ENCODE measurements around the gene DNAJA4. TPM values are rescaled to one million over a fixed set of nuclear protein-coding genes. Genes with fewer than 3 reads are reported as not detected.

DNAJA4 gene
- total and polyA plus RNA-seq, 7 donors = 7.4 to 26.1 (median 16.8) TPM

GRCh38 chr15:78272316-78272715 is 8.0 kb downstream of the DNAJA4 start:
- H3K36me3 ChIP-seq = peaks cover 0 to 30% (median 9%) of the 10 kb centered on the region in 4 donors
- intact Hi-C loops (cut with DNase I) = no loop called here

GRCh38 chr15:78272776-78273175 is 8.4 kb downstream of the DNAJA4 start:
- TF ChIP-seq EP300 (IDR thresholded peaks at IDR 0.05) = no peak
- TF ChIP-seq POLR2AphosphoS5 (IDR thresholded peaks at IDR 0.05) = no peak
- TF ChIP-seq POLR2A (IDR thresholded peaks at IDR 0.05) = no peak
- no peak for TF ChIP-seq CTCF (IDR thresholded peaks at IDR 0.05)
- intact Hi-C loops (cut with DNase I) = no loop called here
- Histone ChIP-seq H3K36me3 (peaks cover 0 to 30% (median 9%) of the 10 kb centered on the region in 4 donors), H3K27ac (no peak overlapping the region), H3K9me3 (no peaks in the 10 kb centered on the region), H3K4me3 (no peak overlapping the region), H3K4me1 (peaks cover 0 to 10% (median 3%) of the 10 kb centered on the region in 4 donors), H3K27me3 (no peaks in the 10 kb centered on the region)
- WGBS, 2 donors = 96% methylated on average over 3 of the region's 3 CpGs
- no peak for DNase-seq

More at GRCh38 chr15:78272316-78272715, 8.0 kb downstream of the DNAJA4 start:
- no peak for DNase-seq
- WGBS, 2 donors = 86 to 88% methylated on average over 2 of the region's 2 CpGs
- no peak for TF ChIP-seq CTCF (IDR thresholded peaks at IDR 0.05)
- TF ChIP-seq EP300 (IDR thresholded peaks at IDR 0.05) = no peak
- TF ChIP-seq POLR2A (IDR thresholded peaks at IDR 0.05) = no peak
- TF ChIP-seq POLR2AphosphoS5 (IDR thresholded peaks at IDR 0.05) = no peak
- peaks cover 0 to 14% (median 3%) of the 10 kb centered on the region in 4 donors for H3K4me1 ChIP-seq
- no peak overlapping the region for H3K27ac ChIP-seq
- no peaks in the 10 kb centered on the region for H3K9me3 ChIP-seq
- no peak overlapping the region for H3K4me3 ChIP-seq
- H3K27me3 ChIP-seq = no peaks in the 10 kb centered on the region

- Histone ChIP-seq H3K4me1 (no peaks in the 10 kb centered on the region), H3K4me3 (no peak overlapping the region)
- intact Hi-C loops (cut with DNase I) = no loop called here
These were observed 10.6 kb downstream of the DNAJA4 start for GRCh38 chr15:78274994-78275393.

GRCh38 chr15:78276064-78276943 is 11.9 kb downstream of the DNAJA4 start:
- H3K27me3 ChIP-seq = no peaks in the 10 kb centered on the region
- no peaks in the 10 kb centered on the region for H3K9me3 ChIP-seq
- 89 to 91% methylated on average over 6 of the region's 6 CpGs for WGBS, 2 donors
- intact Hi-C loops (cut with DNase I) = no loop called here
- no peak overlapping the region for H3K27ac ChIP-seq
- no peak for DNase-seq
- no peak overlapping the region for H3K4me3 ChIP-seq
- H3K36me3 ChIP-seq = peaks cover 7 to 47% (median 12%) of the 10 kb centered on the region in 4 donors
- TF ChIP-seq CTCF (IDR thresholded peaks at IDR 0.05) (no peak), POLR2AphosphoS5 (IDR thresholded peaks at IDR 0.05) (no peak), EP300 (IDR thresholded peaks at IDR 0.05) (no peak), POLR2A (IDR thresholded peaks at IDR 0.05) (no peak)
- H3K4me1 ChIP-seq = no peaks in the 10 kb centered on the region

More at GRCh38 chr15:78274994-78275393, 10.6 kb downstream of the DNAJA4 start:
- TF ChIP-seq CTCF (IDR thresholded peaks at IDR 0.05) (no peak), POLR2A (IDR thresholded peaks at IDR 0.05) (no peak), POLR2AphosphoS5 (IDR thresholded peaks at IDR 0.05) (no peak), EP300 (IDR thresholded peaks at IDR 0.05) (no peak)
- Histone ChIP-seq H3K27ac (no peak overlapping the region), H3K36me3 (peaks cover 5 to 43% (median 12%) of the 10 kb centered on the region in 4 donors), H3K9me3 (no peaks in the 10 kb centered on the region), H3K27me3 (no peaks in the 10 kb centered on the region)
- WGBS, 2 donors = 85 to 93% methylated on average over 5 of the region's 5 CpGs
- DNase-seq = no peak

Data from sigmoid colon (tissue), 7 donors.